HepG2 (cell line): ENCODE data around the gene HDGFL1. TPM values are rescaled to one million over a fixed set of nuclear protein-coding genes. Genes with fewer than 3 reads are reported as not detected.

Experiments used
- ATAC-seq: fragments of 200-7000 bp; cut with Tn5 transposase; 3 replicates; pipeline ENCODE4 v1.9.1; 2020; ENCODE audit warnings: mild to moderate bottlenecking, moderate library complexity
- BruUV-seq: library from RNA; stranded (reverse); fragments of 400-500 nt; replicated peaks from 2 replicates; lab custom pipeline; 2021; lab: Mats Ljungman, UMichigan
- CTCF ChIA-PET: fragments of 300-600 bp; formaldehyde crosslinking; extraction: SDS; loops from one replicate; lab custom pipeline; 2021; ENCODE audit warnings: low total read pairs, inconsistent platforms, low intra/inter-chr PET ratio; lab: Yijun Ruan, JAX
- POLR2A ChIA-PET: fragments of 350-600 bp; sonication (Branson Sonifier 250); formaldehyde crosslinking; loops from one replicate; lab custom pipeline; 2020; ENCODE audit warnings: antibody characterized with exemption, inconsistent platforms; lab: Yijun Ruan, JAX
- DNase-seq: peaks from one replicate; pipeline ENCODE4 v3.0.0-alpha.2; 2015; ENCODE audit warnings: low spot score
- FAIRE-seq: peaks from 3 replicates; lab custom pipeline; 2011; peaks lifted over from hg19 to GRCh38; lab: Jason Lieb, UNC
- H2AFZ ChIP-seq: one replicate; pipeline ENCODE4 v1.6.1; 2011; ENCODE audit warnings: low read length, inconsistent platforms
- H3K27ac ChIP-seq: fragments of 300-600 bp; 3 replicates; pipeline ENCODE4 v1.8.0; 2011; ENCODE audit warnings: mixed run types, mild to moderate bottlenecking, mixed read lengths, low read length, inconsistent platforms; ENCODE audit not compliant: insufficient read depth; ENCODE audit errors: extremely low read length
- H3K27me3 ChIP-seq, 2 experiments: fragments of 200-600 bp in 1 of 2; 2 replicates in 1 of 2; 3 replicates in 1 of 2; pipeline versions ENCODE4 v1.6.0 to v1.8.0; 2011; ENCODE audit warnings: low read length in 2 of 2, mild to moderate bottlenecking in 2 of 2, moderate library complexity in 2 of 2, inconsistent platforms in 1 of 2; ENCODE audit not compliant: insufficient read depth in 2 of 2, control insufficient read depth in 1 of 2
- H3K36me3 ChIP-seq, 2 experiments: fragments of 200-600 bp in 1 of 2; replicated peaks in 1 of 2; 2 replicates in 1 of 2; 3 replicates in 1 of 2; pipeline versions ENCODE4 v1.5.1 to v1.8.0; 2011; ENCODE audit warnings: low read length in 2 of 2, inconsistent platforms in 1 of 2; ENCODE audit not compliant: insufficient read depth in 2 of 2, control insufficient read depth in 1 of 2
- H3K4me1 ChIP-seq: 2 replicates; pipeline ENCODE4 v1.5.1; 2012; ENCODE audit warnings: low read length, inconsistent platforms; ENCODE audit not compliant: insufficient read depth
- H3K4me2 ChIP-seq: 2 replicates; pipeline ENCODE4 v1.6.0; 2011; ENCODE audit warnings: low read depth, low read length, inconsistent platforms
- H3K4me3 ChIP-seq, 3 experiments: fragments of 200-600 bp in 1 of 3; sonication (generic), shearing (Covaris generic) in 1 of 3; replicated peaks in 1 of 3; 2 replicates each; pipeline ENCODE4 v1.5.1; 2011 to 2016; ENCODE audit warnings: low read length in 3 of 3, inconsistent platforms in 2 of 3, low read depth in 2 of 3, mild to moderate bottlenecking in 2 of 3, control low read depth in 1 of 3, mixed read lengths in 1 of 3; ENCODE audit not compliant: insufficient read depth in 1 of 3
- H3K79me2 ChIP-seq: one replicate; pipeline ENCODE4 v1.6.1; 2011; ENCODE audit warnings: low read length, inconsistent platforms; ENCODE audit not compliant: insufficient read depth
- H3K9ac ChIP-seq: 2 replicates; pipeline ENCODE4 v1.6.0; 2011; ENCODE audit warnings: mild to moderate bottlenecking, low read depth, low read length, inconsistent platforms; ENCODE audit not compliant: insufficient read depth
- H3K9me3 ChIP-seq: 2 replicates; pipeline ENCODE4 v1.5.1; 2012; ENCODE audit warnings: mild to moderate bottlenecking, low read length
- H4K20me1 ChIP-seq: 2 replicates; pipeline ENCODE4 v1.6.0; 2011; ENCODE audit warnings: inconsistent platforms, mild to moderate bottlenecking, low read length, moderate library complexity; ENCODE audit not compliant: insufficient read depth
- ERF ChIP-seq: IDR thresholded peaks from 2 replicates; pipeline ENCODE4 v1.6.1; 2018; ENCODE audit warnings: missing biosample characterization, missing genetic modification reagents
- ZNF205 ChIP-seq: IDR thresholded peaks from 2 replicates; pipeline ENCODE4 v1.6.1; 2018; ENCODE audit warnings: missing biosample characterization, missing genetic modification reagents
- ZNF605 ChIP-seq: sonication (generic); formaldehyde crosslinking; IDR thresholded peaks from 2 replicates; pipeline ENCODE4 v1.8.0; 2022; ENCODE audit warnings: mild to moderate bottlenecking, missing genetic modification reagents
- WGBS: methylation state at CpG from one replicate; pipeline ENCODE4 v1.1.6; 2017; ENCODE audit warnings: low lambda C conversion rate; 5-methylcytosine and 5-hydroxymethylcytosine counted together
- in situ Hi-C: cut with HindIII; loops from 2 replicates; pipeline ENCODE4 v1.10.0; 2017; ENCODE audit warnings: low pct_unique_long_range_greater_than_20kb; ENCODE audit not compliant: extremely low pct_ligation_motif_present
- intact Hi-C: fragments of 100-400 bp; cut with micrococcal nuclease; formaldehyde crosslinking; loops from one replicate; pipeline ENCODE4 v1.10.0; 2022; ENCODE audit not compliant: unreplicated experiment
- polyA plus RNA-seq, 8 experiments: library from polyadenylated mRNA; depleted of rRNA in 3 of 8; stranded (reverse) in 7 of 8; unstranded in 1 of 8; fragments of >200 nt; fragmentation: Illumina TruSeq in 4 of 8; extraction: Trizol in 4 of 8; gene quantifications; 2 replicates each; pipeline versions ENCODE4 v1.2.1 to v1.2.3, GENCODE V29; 2011 to 2016; ENCODE audit warnings: low read depth in 4 of 8, missing spikeins in 1 of 8, mixed read lengths in 1 of 8; ENCODE audit not compliant: insufficient read depth in 1 of 8
- total RNA-seq, 5 experiments: library from RNA; depleted of rRNA; stranded (reverse); fragments of >200 nt; fragmentation: Illumina TruSeq; extraction: Trizol; gene quantifications; 2 replicates each; pipeline ENCODE4 v1.2.3, GENCODE V29; 2016; ENCODE audit warnings: low read depth in 1 of 5
- TF ChIP-seq, protein P1 (sequence below): sonication (generic); formaldehyde crosslinking; IDR thresholded peaks from 2 replicates; pipeline ENCODE4 v1.8.1; 2023; ENCODE audit warnings: missing genetic modification reagents, inconsistent platforms, borderline replicate concordance
- TF ChIP-seq, protein P2 (sequence below): sonication (generic); formaldehyde crosslinking; IDR thresholded peaks from 2 replicates; pipeline ENCODE4 v1.5.0; 2020; ENCODE audit warnings: missing genetic modification reagents, mild to moderate bottlenecking, borderline replicate concordance
- TF ChIP-seq, protein P3 (sequence below): sonication (generic); formaldehyde crosslinking; IDR thresholded peaks from 2 replicates; pipeline ENCODE4 v1.8.1; 2023; ENCODE audit warnings: missing genetic modification reagents, mild to moderate bottlenecking, borderline replicate concordance
- TF ChIP-seq, protein P4 (sequence below): sonication (generic); formaldehyde crosslinking; IDR thresholded peaks from 2 replicates; pipeline ENCODE4 v1.4.0; 2020; ENCODE audit warnings: missing genetic modification reagents, low read depth, mild to moderate bottlenecking, borderline replicate concordance
- TF ChIP-seq, protein P5 (sequence below): sonication (generic); formaldehyde crosslinking; IDR thresholded peaks from 2 replicates; pipeline ENCODE4 v1.4.0; 2020; ENCODE audit warnings: missing genetic modification reagents, borderline replicate concordance
- TF ChIP-seq, protein P6 (sequence below): sonication (generic); formaldehyde crosslinking; IDR thresholded peaks from 2 replicates; pipeline ENCODE4 v1.8.0; 2022; ENCODE audit warnings: mild to moderate bottlenecking, missing genetic modification reagents, moderate library complexity
- TF ChIP-seq, protein P7 (sequence below): sonication (generic); formaldehyde crosslinking; IDR thresholded peaks from 2 replicates; pipeline ENCODE4 v1.5.1; 2020; ENCODE audit warnings: mild to moderate bottlenecking, moderate library complexity, missing genetic modification reagents

HDGFL1 gene
- total and polyA plus RNA-seq, 2 of the 13 experiments (the other 11 are each of a cell fraction or from before 2014, with no cell fraction given): not detected

DNA sequence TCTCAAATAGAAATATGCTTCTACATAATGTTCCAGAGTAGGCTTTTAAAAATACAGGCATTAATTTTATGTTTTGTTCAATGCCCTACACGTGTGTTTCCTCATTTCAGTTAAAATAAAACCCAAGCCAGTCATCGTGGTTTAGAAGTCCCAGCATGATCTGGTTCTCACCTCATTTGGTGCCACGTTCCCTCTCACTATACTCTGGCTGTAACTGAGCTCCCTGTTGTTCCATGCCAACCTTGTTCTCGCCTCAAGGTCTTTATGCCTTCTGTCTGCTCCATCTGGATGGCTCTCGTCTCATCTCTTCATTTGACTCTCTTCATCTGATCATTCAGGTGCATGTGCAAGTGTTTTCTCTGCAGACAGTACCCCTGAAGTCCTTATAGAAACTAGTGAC is 32.6 kb downstream of the HDGFL1 start:
- ChIA-PET CTCF (no interaction called here), POLR2A (no interaction called here)
- Histone ChIP-seq H3K4me2 (no peak overlapping the region), H3K4me3 (no peak overlapping the region), H3K36me3 (no peaks in the 10 kb centered on the region), H3K27ac (no peak overlapping the region), H3K9ac (no peak overlapping the region), H3K27me3 (no peaks in the 10 kb centered on the region), H4K20me1 (no peaks in the 10 kb centered on the region), H3K79me2 (no peaks in the 10 kb centered on the region), H3K9me3 (peaks cover 64% of the 10 kb centered on the region), H3K4me1 (no peaks in the 10 kb centered on the region), H2AFZ (no peak overlapping the region)
- WGBS: 3% methylated on average over 5 of the region's 5 CpGs
- DNase-seq (no peak), FAIRE-seq (no peak), ATAC-seq (no peak)
- intact Hi-C loops (no loop called here), in situ Hi-C loops (no loop called here)
- BruUV-seq: no TSS peak
- TF ChIP-seq, protein P1, sequence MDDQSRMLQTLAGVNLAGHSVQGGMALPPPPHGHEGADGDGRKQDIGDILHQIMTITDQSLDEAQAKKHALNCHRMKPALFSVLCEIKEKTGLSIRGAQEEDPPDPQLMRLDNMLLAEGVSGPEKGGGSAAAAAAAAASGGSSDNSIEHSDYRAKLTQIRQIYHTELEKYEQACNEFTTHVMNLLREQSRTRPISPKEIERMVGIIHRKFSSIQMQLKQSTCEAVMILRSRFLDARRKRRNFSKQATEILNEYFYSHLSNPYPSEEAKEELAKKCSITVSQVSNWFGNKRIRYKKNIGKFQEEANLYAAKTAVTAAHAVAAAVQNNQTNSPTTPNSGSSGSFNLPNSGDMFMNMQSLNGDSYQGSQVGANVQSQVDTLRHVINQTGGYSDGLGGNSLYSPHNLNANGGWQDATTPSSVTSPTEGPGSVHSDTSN: no peak
- TF ChIP-seq, protein P2, sequence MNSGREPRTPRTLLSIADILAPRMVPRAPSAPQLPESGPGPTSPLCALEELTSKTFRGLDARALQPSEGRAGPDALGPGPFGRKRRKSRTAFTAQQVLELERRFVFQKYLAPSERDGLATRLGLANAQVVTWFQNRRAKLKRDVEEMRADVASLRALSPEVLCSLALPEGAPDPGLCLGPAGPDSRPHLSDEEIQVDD (CRISPR knock-in tag): no peak
- TF ChIP-seq ZNF605: no peak
- no peak for TF ChIP-seq ZNF205 (CRISPR knock-in tag)
- TF ChIP-seq, protein P3, sequence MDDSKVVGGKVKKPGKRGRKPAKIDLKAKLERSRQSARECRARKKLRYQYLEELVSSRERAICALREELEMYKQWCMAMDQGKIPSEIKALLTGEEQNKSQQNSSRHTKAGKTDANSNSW (CRISPR knock-in tag): no peak
- TF ChIP-seq, protein P4, sequence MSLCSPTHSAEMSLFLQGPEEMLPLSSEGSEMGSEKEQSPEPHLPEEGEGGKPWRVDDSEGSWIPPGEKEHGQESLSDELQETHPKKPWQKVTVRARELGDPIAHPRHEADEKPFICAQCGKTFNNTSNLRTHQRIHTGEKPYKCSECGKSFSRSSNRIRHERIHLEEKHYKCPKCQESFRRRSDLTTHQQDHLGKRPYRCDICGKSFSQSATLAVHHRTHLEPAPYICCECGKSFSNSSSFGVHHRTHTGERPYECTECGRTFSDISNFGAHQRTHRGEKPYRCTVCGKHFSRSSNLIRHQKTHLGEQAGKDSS: no peak
- TF ChIP-seq, protein P5, sequence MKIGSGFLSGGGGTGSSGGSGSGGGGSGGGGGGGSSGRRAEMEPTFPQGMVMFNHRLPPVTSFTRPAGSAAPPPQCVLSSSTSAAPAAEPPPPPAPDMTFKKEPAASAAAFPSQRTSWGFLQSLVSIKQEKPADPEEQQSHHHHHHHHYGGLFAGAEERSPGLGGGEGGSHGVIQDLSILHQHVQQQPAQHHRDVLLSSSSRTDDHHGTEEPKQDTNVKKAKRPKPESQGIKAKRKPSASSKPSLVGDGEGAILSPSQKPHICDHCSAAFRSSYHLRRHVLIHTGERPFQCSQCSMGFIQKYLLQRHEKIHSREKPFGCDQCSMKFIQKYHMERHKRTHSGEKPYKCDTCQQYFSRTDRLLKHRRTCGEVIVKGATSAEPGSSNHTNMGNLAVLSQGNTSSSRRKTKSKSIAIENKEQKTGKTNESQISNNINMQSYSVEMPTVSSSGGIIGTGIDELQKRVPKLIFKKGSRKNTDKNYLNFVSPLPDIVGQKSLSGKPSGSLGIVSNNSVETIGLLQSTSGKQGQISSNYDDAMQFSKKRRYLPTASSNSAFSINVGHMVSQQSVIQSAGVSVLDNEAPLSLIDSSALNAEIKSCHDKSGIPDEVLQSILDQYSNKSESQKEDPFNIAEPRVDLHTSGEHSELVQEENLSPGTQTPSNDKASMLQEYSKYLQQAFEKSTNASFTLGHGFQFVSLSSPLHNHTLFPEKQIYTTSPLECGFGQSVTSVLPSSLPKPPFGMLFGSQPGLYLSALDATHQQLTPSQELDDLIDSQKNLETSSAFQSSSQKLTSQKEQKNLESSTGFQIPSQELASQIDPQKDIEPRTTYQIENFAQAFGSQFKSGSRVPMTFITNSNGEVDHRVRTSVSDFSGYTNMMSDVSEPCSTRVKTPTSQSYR (CRISPR knock-in tag): no peak
- TF ChIP-seq, protein P6, sequence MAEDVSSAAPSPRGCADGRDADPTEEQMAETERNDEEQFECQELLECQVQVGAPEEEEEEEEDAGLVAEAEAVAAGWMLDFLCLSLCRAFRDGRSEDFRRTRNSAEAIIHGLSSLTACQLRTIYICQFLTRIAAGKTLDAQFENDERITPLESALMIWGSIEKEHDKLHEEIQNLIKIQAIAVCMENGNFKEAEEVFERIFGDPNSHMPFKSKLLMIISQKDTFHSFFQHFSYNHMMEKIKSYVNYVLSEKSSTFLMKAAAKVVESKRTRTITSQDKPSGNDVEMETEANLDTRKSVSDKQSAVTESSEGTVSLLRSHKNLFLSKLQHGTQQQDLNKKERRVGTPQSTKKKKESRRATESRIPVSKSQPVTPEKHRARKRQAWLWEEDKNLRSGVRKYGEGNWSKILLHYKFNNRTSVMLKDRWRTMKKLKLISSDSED: no peak
- no peak for TF ChIP-seq ERF (CRISPR knock-in tag)
- TF ChIP-seq, protein P7, sequence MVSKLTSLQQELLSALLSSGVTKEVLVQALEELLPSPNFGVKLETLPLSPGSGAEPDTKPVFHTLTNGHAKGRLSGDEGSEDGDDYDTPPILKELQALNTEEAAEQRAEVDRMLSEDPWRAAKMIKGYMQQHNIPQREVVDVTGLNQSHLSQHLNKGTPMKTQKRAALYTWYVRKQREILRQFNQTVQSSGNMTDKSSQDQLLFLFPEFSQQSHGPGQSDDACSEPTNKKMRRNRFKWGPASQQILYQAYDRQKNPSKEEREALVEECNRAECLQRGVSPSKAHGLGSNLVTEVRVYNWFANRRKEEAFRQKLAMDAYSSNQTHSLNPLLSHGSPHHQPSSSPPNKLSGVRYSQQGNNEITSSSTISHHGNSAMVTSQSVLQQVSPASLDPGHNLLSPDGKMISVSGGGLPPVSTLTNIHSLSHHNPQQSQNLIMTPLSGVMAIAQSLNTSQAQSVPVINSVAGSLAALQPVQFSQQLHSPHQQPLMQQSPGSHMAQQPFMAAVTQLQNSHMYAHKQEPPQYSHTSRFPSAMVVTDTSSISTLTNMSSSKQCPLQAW (CRISPR knock-in tag): no peak
